Measurements from ENCODE around the gene MIER3. TPM values are rescaled to one million over a fixed set of nuclear protein-coding genes. Genes with fewer than 3 reads are reported as not detected.

Gene MIER3
- total RNA-seq, 4 donors from 2014 or later: 19.8 to 38.5 (median 29.5) TPM

GRCh38 chr5:56910210-56910965 is 41.5 kb downstream of the MIER3 start:
- H3K27ac ChIP-seq: peak overlapping the region; percentile 91 to 96 (median 94)
- H3K9me3 ChIP-seq: no peaks in the 10 kb centered on the region
- H3K27me3 ChIP-seq: no peaks in the 10 kb centered on the region
- TF ChIP-seq POLR2A (IDR thresholded peaks at IDR 0.05): no peak
- H3K36me3 ChIP-seq: peaks cover 0 to 6% (median 0%) of the 10 kb centered on the region in 3 donors
- peaks cover 0 to 5% (median 0%) of the 10 kb centered on the region in 4 donors for H3K4me1 ChIP-seq
- DNase-seq: peak; percentile 38 to 73 (median 70)
- peak overlapping the region; percentile 61 to 76 (median 70) for H3K4me3 ChIP-seq

GRCh38 chr5:56909294-56910209 is 42.4 kb downstream of the MIER3 start, which contains the start of gene SETD9:
Gene SETD9, plus strand, starts transcription at chr5:56909596. Its CDS starts 50 bp downstream, at chr5:56909646.
- Histone ChIP-seq H3K4me1 (peaks cover 0 to 5% (median 0%) of the 10 kb centered on the region in 4 donors), H3K4me3 (peak within 1 kb of the TSS; percentile 61 to 76 (median 70)), H3K9me3 (no peaks in the 10 kb centered on the region), H3K36me3 (peaks cover 0 to 6% (median 0%) of the 10 kb centered on the region in 3 donors), H3K27me3 (no peaks in the 10 kb centered on the region), H3K27ac (peak within 1 kb of the TSS; percentile 91 to 96 (median 94))
- TF ChIP-seq POLR2A (IDR thresholded peaks at IDR 0.05) (peak; percentile 72), CTCF (IDR thresholded peaks at IDR 0.05) (peak in 1 of 6 experiments; percentile 4)
- DNase-seq: peak; percentile 98 to 100 (median 99)

GRCh38 chr5:56908942-56909293 is 43.0 kb downstream of the MIER3 start:
- Histone ChIP-seq H3K27me3 (no peaks in the 10 kb centered on the region), H3K9me3 (no peaks in the 10 kb centered on the region), H3K4me1 (peaks cover 0 to 5% (median 0%) of the 10 kb centered on the region in 4 donors), H3K36me3 (peaks cover 0 to 6% (median 0%) of the 10 kb centered on the region in 3 donors), H3K27ac (peak overlapping the region; percentile 91 to 96 (median 94)), H3K4me3 (peak overlapping the region; percentile 61 to 76 (median 70))
- no peak for DNase-seq
- TF ChIP-seq POLR2A (IDR thresholded peaks at IDR 0.05): no peak
- TF ChIP-seq CTCF (IDR thresholded peaks at IDR 0.05): no peak

GRCh38 chr5:56900858-56901578 is 50.9 kb downstream of the MIER3 start:
- DNase-seq: peak in 1 of 3 donors; percentile 63
- Histone ChIP-seq H3K27me3 (no peaks in the 10 kb centered on the region), H3K4me3 (no peak overlapping the region), H3K4me1 (no peaks in the 10 kb centered on the region), H3K9me3 (no peaks in the 10 kb centered on the region), H3K27ac (no peak overlapping the region), H3K36me3 (no peaks in the 10 kb centered on the region)
- no peak for TF ChIP-seq POLR2A (IDR thresholded peaks at IDR 0.05)
- TF ChIP-seq CTCF (IDR thresholded peaks at IDR 0.05): peak; percentile 55 to 89 (median 72)

- H3K9me3 ChIP-seq: no peaks in the 10 kb centered on the region
- no peaks in the 10 kb centered on the region for H3K27me3 ChIP-seq
- no peak for DNase-seq
- no peaks in the 10 kb centered on the region for H3K36me3 ChIP-seq
- H3K27ac ChIP-seq: no peak overlapping the region
- TF ChIP-seq CTCF (IDR thresholded peaks at IDR 0.05): no peak
- no peak for TF ChIP-seq POLR2A (IDR thresholded peaks at IDR 0.05)
- no peaks in the 10 kb centered on the region for H3K4me1 ChIP-seq
- no peak overlapping the region for H3K4me3 ChIP-seq
Observed at GRCh38 chr5:56900395-56900794, 51.5 kb downstream of the MIER3 start.

Data from Peyer's patch (tissue), 4 donors.